GM21737 (cell line): ENCODE data around the gene PDE6A.
"Not testable (repeated sequence)": the region's sequence is repeated elsewhere in the genome, so short reads cannot be mapped to it uniquely, and the experiment has no call there.

Experiments used
- ATAC-seq: cut with Tn5 transposase; IDR thresholded peaks from one replicate; pipeline ENCODE4 v1.9.1; 2021; ENCODE audit warnings: mild to moderate bottlenecking, moderate library complexity; ENCODE audit not compliant: unreplicated experiment

Gene PDE6A

GRCh38 chr5:149953436-149954121 is 9.0 kb upstream of the PDE6A start:
- no peak for ATAC-seq

- ATAC-seq: no peak
These were observed 6.7 kb upstream of the PDE6A start for GRCh38 chr5:149951138-149951749.

- ATAC-seq: no peak
These were observed 4.4 kb upstream of the PDE6A start for GRCh38 chr5:149948993-149949392.

GRCh38 chr5:149946118-149946517 is 1.5 kb upstream of the PDE6A start:
- no peak for ATAC-seq

- ATAC-seq: not testable (repeated sequence)
These were observed 1.2 kb downstream of the PDE6A start for GRCh38 chr5:149943177-149943949.

- not testable (repeated sequence) for ATAC-seq
These were observed 1.8 kb downstream of the PDE6A start for GRCh38 chr5:149942741-149943169.

GRCh38 chr5:149942199-149942598 is 2.4 kb downstream of the PDE6A start:
- ATAC-seq: no peak

- ATAC-seq: no peak
These were observed 2.8 kb downstream of the PDE6A start for GRCh38 chr5:149941795-149942194.

GRCh38 chr5:149940941-149941644 is 3.5 kb downstream of the PDE6A start:
- ATAC-seq: no peak

- ATAC-seq: no peak
These were observed 4.5 kb downstream of the PDE6A start for GRCh38 chr5:149940077-149940574.

GRCh38 chr5:149939546-149939945 is 5.0 kb downstream of the PDE6A start:
- no peak for ATAC-seq

GRCh38 chr5:149938791-149939358 is 5.7 kb downstream of the PDE6A start:
- no peak for ATAC-seq

- no peak for ATAC-seq
These were observed 6.3 kb downstream of the PDE6A start for GRCh38 chr5:149938279-149938678.

GRCh38 chr5:149937610-149938009 is 7.0 kb downstream of the PDE6A start:
- no peak for ATAC-seq

GRCh38 chr5:149936700-149937091 is 7.9 kb downstream of the PDE6A start:
- ATAC-seq: no peak

- no peak for ATAC-seq
These were observed 8.4 kb downstream of the PDE6A start for GRCh38 chr5:149936044-149936699.

- ATAC-seq: no peak
These were observed 9.1 kb downstream of the PDE6A start for GRCh38 chr5:149935431-149935901.

- ATAC-seq: no peak
These were observed 11.9 kb downstream of the PDE6A start for GRCh38 chr5:149932445-149933350.

GRCh38 chr5:149931992-149932436 is 12.6 kb downstream of the PDE6A start:
- no peak for ATAC-seq
